Right atrium auricular region (tissue), 2 donors: ENCODE measurements around the gene MAP4K5. TPM values are rescaled to one million over a fixed set of nuclear protein-coding genes. Genes with fewer than 3 reads are reported as not detected.

ENCODE experiments used
- DNase-seq: peaks from one replicate; pipeline ENCODE4 v3.0.0-alpha.2; 2019; ENCODE audit warnings: low spot score
- H3K27ac ChIP-seq, 2 donors: fragments of 200-600 bp; sonication (generic); 1 replicate in 1 of 2; 2 replicates in 1 of 2; pipeline ENCODE4 v1.5.1; 2016 to 2019
- H3K27me3 ChIP-seq, 2 donors: fragments of 200-600 bp; sonication (generic); one replicate each; pipeline versions ENCODE4 v1.5.1 to v1.6.0; 2017 to 2019
- H3K36me3 ChIP-seq: fragments of 200-600 bp; sonication (generic); one replicate; pipeline ENCODE4 v1.5.1; 2016
- H3K4me1 ChIP-seq, 2 donors: fragments of 200-600 bp; sonication (generic); one replicate each; pipeline versions ENCODE4 v1.5.1 to v1.6.0; 2017 to 2019
- H3K4me3 ChIP-seq, 2 donors: fragments of 200-600 bp; sonication (generic); 1 replicate in 1 of 2; 2 replicates in 1 of 2; pipeline ENCODE4 v1.5.1; 2017 to 2019; ENCODE audit warnings: mild to moderate bottlenecking in 1 of 2, moderate library complexity in 1 of 2
- H3K9me3 ChIP-seq, 2 donors: fragments of 200-600 bp; sonication (generic); one replicate each; pipeline ENCODE4 v1.5.1; 2019
- total RNA-seq, 2 donors: library from RNA; depleted of rRNA; stranded (reverse); fragments of >200 nt; gene quantifications; one replicate each; pipeline ENCODE4 v1.1.0, GENCODE V29; 2016
- TF ChIP-seq, protein P1 (sequence below), 2 donors: fragments of 200-600 bp; sonication (generic); IDR thresholded peaks; one replicate each; pipeline ENCODE4 v1.5.1; 2019; ENCODE audit warnings: antibody characterized with exemption in 2 of 2

The MAP4K5 gene
- total RNA-seq, 2 donors from 2014 or later: 37.5 to 44.4 TPM

DNA sequence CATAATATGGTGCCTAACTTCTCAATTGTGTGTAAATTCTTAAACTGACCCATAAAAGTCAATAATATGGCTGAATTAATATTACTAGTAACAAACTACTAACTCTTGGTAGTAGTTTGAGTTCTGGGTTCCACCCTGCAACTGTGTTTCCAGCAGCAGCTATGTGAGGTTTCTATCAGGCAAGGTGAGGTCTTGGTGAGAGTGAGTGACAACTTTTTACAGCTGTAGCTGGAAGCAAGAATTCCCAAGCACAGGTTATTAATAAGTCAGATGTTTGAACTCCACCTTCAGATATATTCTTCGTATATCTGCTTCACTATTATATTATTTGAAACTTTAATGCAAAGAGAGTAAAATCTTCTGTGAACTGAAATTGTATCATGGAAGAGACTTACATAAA, 43.8 kb downstream of the MAP4K5 start:
- no peaks in the 10 kb centered on the region for H3K9me3 ChIP-seq
- no peak overlapping the region for H3K4me3 ChIP-seq
- H3K27ac ChIP-seq: no peak overlapping the region
- H3K27me3 ChIP-seq: no peaks in the 10 kb centered on the region
- no peak for DNase-seq
- H3K4me1 ChIP-seq: no peaks in the 10 kb centered on the region
- TF ChIP-seq, protein P1, sequence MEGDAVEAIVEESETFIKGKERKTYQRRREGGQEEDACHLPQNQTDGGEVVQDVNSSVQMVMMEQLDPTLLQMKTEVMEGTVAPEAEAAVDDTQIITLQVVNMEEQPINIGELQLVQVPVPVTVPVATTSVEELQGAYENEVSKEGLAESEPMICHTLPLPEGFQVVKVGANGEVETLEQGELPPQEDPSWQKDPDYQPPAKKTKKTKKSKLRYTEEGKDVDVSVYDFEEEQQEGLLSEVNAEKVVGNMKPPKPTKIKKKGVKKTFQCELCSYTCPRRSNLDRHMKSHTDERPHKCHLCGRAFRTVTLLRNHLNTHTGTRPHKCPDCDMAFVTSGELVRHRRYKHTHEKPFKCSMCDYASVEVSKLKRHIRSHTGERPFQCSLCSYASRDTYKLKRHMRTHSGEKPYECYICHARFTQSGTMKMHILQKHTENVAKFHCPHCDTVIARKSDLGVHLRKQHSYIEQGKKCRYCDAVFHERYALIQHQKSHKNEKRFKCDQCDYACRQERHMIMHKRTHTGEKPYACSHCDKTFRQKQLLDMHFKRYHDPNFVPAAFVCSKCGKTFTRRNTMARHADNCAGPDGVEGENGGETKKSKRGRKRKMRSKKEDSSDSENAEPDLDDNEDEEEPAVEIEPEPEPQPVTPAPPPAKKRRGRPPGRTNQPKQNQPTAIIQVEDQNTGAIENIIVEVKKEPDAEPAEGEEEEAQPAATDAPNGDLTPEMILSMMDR (IDR thresholded peaks at IDR 0.05): no peak
- H3K36me3 ChIP-seq: no peaks in the 10 kb centered on the region

GRCh38 chr14:50479041-50479440, 53.3 kb downstream of the MAP4K5 start:
- H3K9me3 ChIP-seq: no peaks in the 10 kb centered on the region
- H3K4me3 ChIP-seq: no peak overlapping the region
- no peaks in the 10 kb centered on the region for H3K27me3 ChIP-seq
- H3K27ac ChIP-seq: no peak overlapping the region
- no peak for DNase-seq
- TF ChIP-seq, protein P1 (IDR thresholded peaks at IDR 0.05): no peak
- H3K4me1 ChIP-seq: no peaks in the 10 kb centered on the region
- peaks cover 17% of the 10 kb centered on the region for H3K36me3 ChIP-seq

- no peak overlapping the region for H3K27ac ChIP-seq
- peaks cover 29% of the 10 kb centered on the region for H3K36me3 ChIP-seq
- TF ChIP-seq, protein P1 (IDR thresholded peaks at IDR 0.05): no peak
Observed at GRCh38 chr14:50477760-50478159, 54.6 kb downstream of the MAP4K5 start.

DNA sequence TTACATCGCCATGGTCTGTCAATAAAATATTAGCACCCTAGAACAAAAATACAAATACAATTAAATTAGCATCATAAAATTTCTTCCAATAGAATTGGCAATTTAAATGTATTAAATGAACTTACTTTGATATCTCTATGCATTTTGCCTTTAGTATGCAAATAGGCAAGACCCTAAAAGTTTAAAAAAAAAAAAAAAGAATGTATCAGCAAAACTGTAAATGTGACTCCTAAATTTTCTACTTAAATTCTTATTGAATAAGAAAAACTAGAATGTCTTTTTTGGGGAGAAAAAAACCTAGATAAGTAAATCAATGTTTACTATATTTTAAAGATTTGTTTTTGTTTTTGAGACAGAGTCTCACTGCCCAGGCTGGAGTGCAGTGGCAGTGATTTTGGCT, 56.2 kb downstream of the MAP4K5 start:
- no peak for DNase-seq
- Histone ChIP-seq H3K4me1 (no peaks in the 10 kb centered on the region), H3K4me3 (no peak overlapping the region), H3K9me3 (peaks cover 0 to 25% of the 10 kb centered on the region in 2 donors), H3K27ac (no peak overlapping the region), H3K36me3 (peaks cover 38% of the 10 kb centered on the region), H3K27me3 (no peaks in the 10 kb centered on the region)
- TF ChIP-seq, protein P1 (IDR thresholded peaks at IDR 0.05): no peak

More at GRCh38 chr14:50477760-50478159, 54.6 kb downstream of the MAP4K5 start:
- no peak overlapping the region for H3K4me3 ChIP-seq
- peaks cover 0 to 8% of the 10 kb centered on the region in 2 donors for H3K9me3 ChIP-seq
- DNase-seq: no peak
- H3K27me3 ChIP-seq: no peaks in the 10 kb centered on the region
- H3K4me1 ChIP-seq: no peaks in the 10 kb centered on the region

DNA sequence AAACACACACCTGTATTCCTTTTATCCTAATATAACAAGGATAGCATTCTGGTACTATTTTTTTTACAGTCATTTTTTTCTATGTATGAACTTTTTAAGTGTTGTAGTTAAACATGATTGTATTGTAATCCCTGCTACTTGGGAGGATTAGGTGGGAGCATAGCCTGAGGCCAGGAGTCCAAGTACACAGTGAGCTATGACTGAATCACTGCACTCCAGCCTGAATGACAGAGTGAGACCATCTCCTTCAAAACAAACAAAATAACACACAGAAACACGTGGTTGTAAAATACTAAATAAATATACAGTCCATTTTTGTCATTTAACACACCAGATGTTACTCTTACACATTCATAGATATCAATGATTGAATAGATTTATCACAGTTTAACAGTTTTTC, 56.9 kb downstream of the MAP4K5 start:
- Histone ChIP-seq H3K4me1 (no peaks in the 10 kb centered on the region), H3K36me3 (peaks cover 44% of the 10 kb centered on the region), H3K27ac (no peak overlapping the region), H3K27me3 (no peaks in the 10 kb centered on the region), H3K4me3 (no peak overlapping the region), H3K9me3 (peaks cover 0 to 26% of the 10 kb centered on the region in 2 donors)
- no peak for DNase-seq
- TF ChIP-seq, protein P1 (IDR thresholded peaks at IDR 0.05): no peak

GRCh38 chr14:50471838-50472465, 60.4 kb downstream of the MAP4K5 start:
- no peaks in the 10 kb centered on the region for H3K27me3 ChIP-seq
- H3K4me1 ChIP-seq: no peaks in the 10 kb centered on the region
- no peak overlapping the region for H3K27ac ChIP-seq
- no peak overlapping the region for H3K4me3 ChIP-seq
- peaks cover 0 to 26% of the 10 kb centered on the region in 2 donors for H3K9me3 ChIP-seq
- TF ChIP-seq, protein P1 (IDR thresholded peaks at IDR 0.05): no peak
- peaks cover 50% of the 10 kb centered on the region for H3K36me3 ChIP-seq
- no peak for DNase-seq
